GM18951 (cell line): ENCODE data around the gene LONRF2.

Source experiments
- POLR2A ChIP-seq: IDR thresholded peaks from 4 replicates; pipeline ENCODE4 v1.6.1; 2011; ENCODE audit warnings: mild to moderate bottlenecking; ENCODE audit not compliant: insufficient read length, insufficient read depth; ENCODE audit errors: extremely low read depth
- in situ Hi-C: fragments of 300-500 bp; cut with MboI; formaldehyde crosslinking; loops from one replicate; pipeline ENCODE4 v1.12.0; 2022; ENCODE audit warnings: low sequenced_read_pairs, mixed read lengths, inconsistent platforms; ENCODE audit not compliant: unreplicated experiment

Gene LONRF2

GRCh38 chr2:100239486-100240210, 82.7 kb downstream of the LONRF2 start:
- TF ChIP-seq POLR2A: no peak
- in situ Hi-C loops: no loop called here

GRCh38 chr2:100238471-100238870, 83.8 kb downstream of the LONRF2 start:
- no peak for TF ChIP-seq POLR2A
- in situ Hi-C loops: no loop called here

GRCh38 chr2:100237770-100238169, 84.5 kb downstream of the LONRF2 start:
- TF ChIP-seq POLR2A: no peak
- in situ Hi-C loops: no loop called here

GRCh38 chr2:100237163-100237562, 85.1 kb downstream of the LONRF2 start:
- no peak for TF ChIP-seq POLR2A
- in situ Hi-C loops: no loop called here

GRCh38 chr2:100236166-100236565, 86.1 kb downstream of the LONRF2 start:
- TF ChIP-seq POLR2A: no peak
- in situ Hi-C loops: no loop called here

- no peak for TF ChIP-seq POLR2A
- in situ Hi-C loops: no loop called here
These were observed 86.7 kb downstream of the LONRF2 start for GRCh38 chr2:100235581-100235980.

GRCh38 chr2:100235098-100235497, 87.2 kb downstream of the LONRF2 start:
- in situ Hi-C loops: no loop called here
- no peak for TF ChIP-seq POLR2A

GRCh38 chr2:100234141-100234540, 88.2 kb downstream of the LONRF2 start:
- in situ Hi-C loops: no loop called here
- no peak for TF ChIP-seq POLR2A

GRCh38 chr2:100233061-100233460, 89.2 kb downstream of the LONRF2 start:
- TF ChIP-seq POLR2A: no peak

GRCh38 chr2:100230754-100231153, 91.5 kb downstream of the LONRF2 start:
- in situ Hi-C loops: no loop called here
- TF ChIP-seq POLR2A: no peak

More at GRCh38 chr2:100233061-100233460, 89.2 kb downstream of the LONRF2 start:
- in situ Hi-C loops: no loop called here

GRCh38 chr2:100228967-100229366, 93.3 kb downstream of the LONRF2 start:
- in situ Hi-C loops: no loop called here
- no peak for TF ChIP-seq POLR2A

GRCh38 chr2:100228415-100228814, 93.9 kb downstream of the LONRF2 start:
- TF ChIP-seq POLR2A: no peak
- in situ Hi-C loops: no loop called here

GRCh38 chr2:100224988-100225710, 97.2 kb downstream of the LONRF2 start:
- no peak for TF ChIP-seq POLR2A
- in situ Hi-C loops: no loop called here

- in situ Hi-C loops: no loop called here
- TF ChIP-seq POLR2A: no peak
These were observed 98.8 kb downstream of the LONRF2 start for GRCh38 chr2:100223502-100223901.
